ENCODE measurements around the gene TCEAL7.
A peak's percentile ranks its signal among the peaks of the same experiment; 100 is the strongest.
"Not testable (repeated sequence)": the region's sequence is repeated elsewhere in the genome, so short reads cannot be mapped to it uniquely, and the experiment has no call there.

Gene TCEAL7, protein sequence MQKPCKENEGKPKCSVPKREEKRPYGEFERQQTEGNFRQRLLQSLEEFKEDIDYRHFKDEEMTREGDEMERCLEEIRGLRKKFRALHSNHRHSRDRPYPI

DNA sequence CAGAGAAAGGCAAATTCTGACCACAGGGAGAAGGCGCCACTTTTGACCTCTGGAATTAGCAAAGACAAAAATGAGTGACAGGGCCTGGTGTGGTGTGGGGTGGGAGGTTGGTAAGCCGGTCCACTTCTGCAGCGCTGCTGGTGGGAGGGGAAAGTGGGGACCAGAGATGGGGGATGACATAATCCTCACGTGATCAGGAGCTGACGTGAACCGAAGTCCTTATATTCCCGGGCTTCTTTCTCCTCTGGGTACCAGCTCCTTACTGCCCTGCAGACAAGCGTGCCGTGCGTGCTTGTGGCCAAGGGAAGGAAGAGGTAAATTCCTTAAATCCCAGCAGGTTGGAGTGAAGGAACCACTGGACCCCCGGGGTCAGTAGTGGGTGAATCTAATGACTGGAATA, at the start of gene TCEAL7:
Gene TCEAL7 (plus strand): TSS at position 249 of the 400 bp plus-strand sequence. CDS start 1,165 bp downstream, outside the sequence.
- no peak for DNase-seq

DNA sequence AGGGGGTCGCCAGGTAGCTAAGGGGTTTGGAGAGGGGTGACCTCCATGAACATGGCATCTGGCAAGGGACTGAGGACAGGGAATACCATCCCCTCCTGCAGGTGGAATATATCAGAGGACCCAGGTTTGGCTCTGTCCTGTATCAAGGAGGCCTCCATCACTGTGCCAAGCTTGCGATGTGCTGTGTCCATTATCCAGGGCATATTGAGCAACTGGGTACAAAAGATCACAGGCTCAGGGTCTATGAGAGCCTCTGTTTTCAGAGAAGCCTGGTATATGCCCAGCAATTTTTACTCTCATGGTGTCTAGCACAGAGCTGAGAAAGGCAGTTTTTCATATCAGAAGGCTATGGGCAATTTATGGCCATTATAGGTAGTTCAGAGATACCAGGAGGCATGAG, 36.9 kb upstream of the TCEAL7 start:
- DNase-seq: no peak

DNA sequence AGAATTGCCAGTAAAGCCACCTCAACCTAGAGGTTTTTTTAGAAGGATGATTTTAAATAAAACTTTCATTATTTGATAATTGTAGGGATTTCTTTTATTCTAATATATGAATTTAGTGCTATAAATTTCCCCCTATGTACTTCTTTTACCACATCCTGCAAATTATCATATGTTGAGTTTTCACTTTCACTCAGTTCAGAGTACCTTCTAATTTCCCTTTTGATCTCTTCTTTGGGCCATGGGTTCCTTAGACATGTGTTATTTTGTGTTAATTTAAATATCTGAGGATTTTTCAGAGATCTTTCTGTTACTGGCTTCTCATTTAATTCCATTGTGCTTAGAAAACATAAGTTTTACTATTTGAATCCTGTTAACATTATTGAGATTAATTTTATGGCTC, 25.3 kb upstream of the TCEAL7 start:
- DNase-seq: no peak

DNA sequence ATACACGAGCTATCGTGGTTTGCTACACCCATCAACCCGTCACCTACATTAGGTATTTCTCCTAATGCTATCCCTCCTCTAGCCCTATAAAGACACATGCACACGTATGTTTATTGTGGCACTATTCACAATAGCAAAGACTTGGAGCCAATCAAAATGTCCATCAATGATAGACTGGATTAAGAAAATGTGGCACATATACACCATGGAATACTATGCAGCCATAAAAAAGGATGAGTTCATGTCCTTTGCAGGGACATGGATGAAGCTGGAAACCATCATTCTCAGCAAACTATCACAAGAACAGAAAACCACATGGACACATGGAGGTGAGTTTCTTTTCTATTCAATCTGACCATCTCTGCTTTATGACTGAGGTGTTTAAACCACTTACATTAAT, 24.4 kb upstream of the TCEAL7 start:
- DNase-seq: not testable (repeated sequence)

DNA sequence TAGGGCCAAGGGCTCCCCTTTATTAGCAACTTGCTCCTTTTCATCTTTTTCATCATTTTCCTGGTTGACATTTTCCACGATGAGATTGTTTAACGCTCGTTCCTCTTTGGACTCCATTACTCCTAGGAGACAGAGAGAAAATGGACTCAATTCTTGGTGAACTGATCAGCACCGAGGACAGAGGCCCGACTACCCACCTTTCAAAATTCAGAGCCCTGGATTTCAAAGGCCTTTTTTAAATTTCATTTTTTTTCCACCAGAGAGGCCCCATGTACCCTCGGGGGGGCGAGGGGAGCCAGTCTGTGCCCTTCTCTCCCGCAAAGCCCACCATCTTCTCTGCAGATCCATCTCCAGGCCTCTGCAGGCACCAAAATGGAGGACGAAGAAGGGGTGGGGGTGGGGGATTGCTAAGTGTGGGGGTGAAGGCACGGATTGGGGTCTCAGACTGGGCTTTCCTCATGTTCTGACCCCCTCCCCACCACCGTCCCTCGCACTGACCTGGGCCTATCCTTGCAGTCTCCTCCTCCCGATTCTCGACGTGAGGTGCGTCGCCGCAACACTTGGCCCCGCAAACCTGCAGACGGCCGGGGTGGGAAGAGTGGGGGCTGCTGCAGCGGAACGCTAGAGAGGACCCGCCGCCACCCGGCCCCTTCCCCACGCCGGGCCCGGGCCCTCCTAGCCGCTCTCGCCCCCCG, 20.0 kb upstream of the TCEAL7 start:
- DNase-seq: no peak

DNA sequence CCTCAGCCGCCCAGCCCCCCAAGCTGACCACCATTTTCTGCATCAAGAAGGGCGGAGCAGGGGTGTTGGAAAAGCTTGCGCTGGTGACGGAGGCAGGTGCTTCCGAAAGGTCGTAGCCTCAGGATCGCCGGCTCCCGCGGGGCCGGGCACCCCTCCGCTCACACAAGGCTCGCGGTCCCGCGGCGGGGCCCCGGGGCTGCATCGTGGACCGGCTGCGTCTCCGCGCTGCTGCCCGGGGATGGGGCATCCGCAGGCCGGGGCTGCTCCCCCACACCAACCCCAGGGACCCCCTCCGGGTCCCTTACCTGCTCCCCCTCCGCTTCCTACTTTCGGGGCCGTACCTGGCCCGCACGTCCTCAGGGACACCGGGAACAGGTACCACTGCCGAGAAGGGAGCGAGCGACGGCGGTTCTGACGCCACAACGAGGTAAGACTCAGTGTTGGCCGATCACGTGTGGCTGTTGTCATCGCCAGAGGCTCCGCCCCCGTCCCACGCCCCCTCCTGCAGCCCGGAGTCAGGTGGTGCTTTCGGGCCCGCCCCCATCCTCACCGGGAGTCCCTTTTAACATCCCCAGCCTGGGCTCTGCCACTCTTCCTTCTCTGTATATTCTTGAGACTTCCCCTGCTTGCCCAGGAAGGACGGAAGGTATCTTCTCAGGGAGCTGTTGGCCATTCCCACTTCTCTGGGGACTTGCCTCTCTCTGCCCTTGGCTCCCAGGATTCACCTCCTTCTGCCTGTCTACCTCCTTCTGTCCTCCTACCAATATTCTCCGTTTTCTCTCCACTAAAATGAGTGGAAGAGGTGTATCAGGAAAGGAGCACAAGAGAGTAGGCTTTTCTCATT, 19.3 kb upstream of the TCEAL7 start, which contains the start of gene BEX2:
Gene BEX2 (minus strand): TSS at position 436 of the 844 bp plus-strand sequence. CDS start 1,014 bp downstream, outside the sequence.
- DNase-seq: peak; percentile 84 to 88

DNA sequence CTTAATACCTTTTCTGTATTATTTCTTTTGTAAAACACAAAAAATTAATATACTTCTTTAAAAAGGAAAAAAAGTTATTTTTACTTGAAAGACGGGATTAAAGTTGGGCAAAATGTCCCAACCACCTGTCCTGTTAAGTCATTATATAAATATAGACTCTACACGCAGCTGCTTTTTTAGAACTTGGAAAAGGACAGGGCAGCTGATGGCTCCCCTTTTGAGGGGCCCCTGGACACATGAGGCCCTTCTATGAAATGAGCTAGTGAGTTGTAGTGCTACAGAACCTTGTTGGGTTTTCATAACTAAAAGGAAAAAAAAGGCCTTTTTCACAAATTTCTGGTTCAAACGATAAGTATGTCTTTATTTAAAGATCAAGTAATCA, 18.6 kb upstream of the TCEAL7 start:
- no peak for DNase-seq

DNA sequence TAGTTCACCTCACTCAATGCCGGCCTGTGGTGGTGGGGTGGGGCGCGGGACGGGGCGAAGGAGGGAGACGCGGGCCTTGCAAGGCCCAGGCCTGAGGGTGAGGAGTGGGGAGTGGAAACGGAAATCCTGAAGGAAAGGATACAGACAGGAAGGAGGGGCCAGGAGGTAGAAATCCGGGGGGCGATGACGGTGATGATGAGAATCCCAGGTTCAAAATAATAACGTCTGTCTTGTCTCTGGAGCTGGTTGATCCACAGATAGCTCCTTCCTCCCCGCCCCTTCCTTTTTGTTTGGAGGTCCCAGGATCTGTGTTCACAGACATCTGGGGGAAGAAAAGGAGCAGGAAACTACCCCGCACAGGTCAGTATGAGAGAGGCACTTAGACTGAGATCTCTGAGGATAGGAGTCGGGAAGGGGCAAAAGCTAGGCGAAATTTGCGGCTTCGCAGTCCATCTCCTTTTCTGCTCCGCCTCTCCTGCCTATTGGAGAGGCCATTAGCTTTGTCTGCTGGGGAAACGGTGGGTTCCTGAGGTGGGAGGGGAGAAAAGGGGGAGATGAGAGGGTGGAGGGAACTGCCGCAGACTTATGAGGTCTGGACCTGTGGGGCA, 746 bp downstream of the TCEAL7 start:
- DNase-seq: no peak

DNA sequence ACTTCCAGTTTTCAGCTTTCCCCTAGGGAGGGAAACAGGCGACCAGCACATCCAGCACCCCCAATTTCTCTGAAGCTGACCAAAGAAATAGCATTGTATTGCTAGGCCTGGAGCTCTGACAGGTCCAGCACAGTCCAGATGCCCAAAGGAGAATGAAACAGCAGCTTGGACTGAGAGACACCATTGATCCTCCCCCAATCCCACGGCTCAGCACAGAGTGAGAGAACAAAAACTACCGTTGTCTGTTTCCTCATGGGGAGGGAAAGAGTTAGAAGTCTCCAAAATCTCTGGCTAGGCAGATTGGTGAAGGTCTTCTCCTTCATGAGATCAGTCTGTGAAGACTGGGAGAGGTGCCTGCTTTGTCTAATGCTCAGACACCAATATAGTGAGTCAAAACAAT, 8.6 kb downstream of the TCEAL7 start:
- no peak for DNase-seq

DNA sequence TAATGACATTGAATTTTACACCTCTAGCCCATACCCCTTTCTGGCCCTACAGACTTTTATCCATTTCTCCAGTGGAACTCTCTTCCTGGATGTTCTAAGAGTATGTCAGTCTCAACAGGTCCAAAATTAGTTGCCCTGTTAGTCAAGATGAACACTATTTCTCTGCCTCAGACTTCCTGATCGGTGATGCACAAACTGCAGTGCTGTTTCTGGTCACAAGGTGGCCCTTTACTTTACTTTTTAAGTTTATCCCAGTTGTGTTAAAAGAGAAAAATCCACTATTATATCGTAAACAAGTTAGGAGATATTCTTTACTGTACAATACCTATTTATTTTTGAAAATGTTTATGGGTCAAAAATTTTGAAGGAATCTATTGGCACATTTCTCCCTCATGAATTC, 13.1 kb downstream of the TCEAL7 start:
- DNase-seq: peak; percentile 32 to 47

DNA sequence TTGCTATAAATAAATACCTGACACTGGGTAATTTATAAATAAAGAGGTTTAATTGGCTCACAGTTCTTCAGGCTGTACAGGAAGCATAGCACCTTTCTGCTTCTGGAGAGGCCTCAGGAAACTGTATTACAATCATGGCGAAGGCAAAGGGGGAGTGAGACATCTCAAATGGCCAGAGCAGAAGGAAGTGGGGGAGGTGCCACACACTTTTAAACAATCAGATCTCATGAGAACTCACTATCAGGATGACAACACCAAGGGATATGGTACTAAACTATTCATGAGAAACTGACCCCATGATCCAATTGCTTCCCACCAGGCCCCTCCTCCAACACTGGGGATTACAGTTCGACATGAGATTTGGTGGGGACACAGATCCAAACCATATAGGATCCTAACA, 14.6 kb downstream of the TCEAL7 start:
- no peak for DNase-seq

DNA sequence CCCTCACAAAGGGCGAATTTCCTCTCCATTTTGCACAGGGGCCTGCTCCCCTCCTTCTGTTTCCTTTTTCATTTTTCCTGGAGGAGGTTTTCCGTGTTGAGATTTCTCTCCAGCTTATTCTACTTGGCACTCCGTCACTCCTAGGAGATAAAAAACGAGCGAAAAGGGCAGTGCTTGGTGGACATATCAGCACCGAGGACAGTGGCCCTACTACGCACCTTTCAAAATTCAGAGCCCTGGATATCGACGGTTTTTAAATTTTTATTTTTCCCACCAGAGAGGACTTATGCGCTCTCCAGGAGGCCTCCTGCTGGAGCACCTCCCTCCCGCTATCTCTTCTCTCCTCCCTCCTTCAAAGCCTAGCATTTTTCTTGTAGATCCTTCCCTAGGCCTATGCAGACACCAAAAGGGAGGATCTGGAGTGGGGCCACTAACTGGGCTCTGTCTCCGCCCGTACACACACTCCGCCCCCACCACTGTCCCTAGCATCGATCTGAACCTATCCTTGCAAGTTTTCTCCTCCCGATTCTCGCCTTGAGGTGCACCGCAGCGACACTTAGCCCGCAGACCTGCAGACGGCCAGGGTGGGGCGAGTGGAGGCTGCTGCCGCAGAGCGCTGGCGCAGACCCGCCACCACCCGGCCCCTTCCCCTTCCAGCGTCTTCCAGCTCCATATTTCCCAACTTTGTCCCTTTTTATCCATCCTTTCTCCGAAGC, 17.8 kb downstream of the TCEAL7 start:
- DNase-seq: no peak

DNA sequence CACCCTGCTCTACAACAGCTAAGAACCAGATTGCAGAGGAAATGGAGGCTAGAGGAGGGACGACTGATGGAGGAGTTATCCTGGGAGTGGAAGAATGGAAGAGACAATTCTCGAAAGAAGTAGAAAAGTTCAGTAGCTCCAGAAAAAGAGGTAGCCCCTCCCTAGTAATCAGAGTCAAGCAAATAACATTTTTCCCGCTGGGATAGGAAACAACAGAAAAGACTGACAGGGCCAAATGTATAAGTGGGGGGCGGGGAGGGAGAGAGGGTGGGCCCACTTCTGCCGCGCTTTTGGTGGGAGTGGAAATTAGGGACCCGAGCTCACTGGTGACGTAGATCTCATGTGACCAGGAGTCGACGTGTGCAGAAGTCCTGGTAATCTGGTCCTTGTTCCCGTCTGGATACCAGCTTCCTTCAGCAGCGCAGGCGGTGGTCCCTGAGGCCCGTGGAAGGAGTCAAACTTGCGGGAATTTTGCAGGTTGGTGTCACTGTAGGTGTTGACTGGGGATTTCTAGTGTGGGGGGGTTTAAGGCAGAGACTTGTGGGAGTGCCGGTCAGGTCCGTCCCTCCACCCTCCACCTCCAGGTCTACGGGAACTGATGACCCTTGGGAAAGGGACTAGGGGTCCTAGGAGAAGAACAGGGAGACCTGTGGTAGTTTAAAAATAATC, 26.2 kb downstream of the TCEAL7 start, which contains the start of gene TCEAL9:
Gene TCEAL9 (plus strand): TSS at position 377 of the 669 bp plus-strand sequence. CDS start 1,179 bp downstream, outside the sequence.
- peak in 1 of 2 experiments; percentile 23 for DNase-seq

DNA sequence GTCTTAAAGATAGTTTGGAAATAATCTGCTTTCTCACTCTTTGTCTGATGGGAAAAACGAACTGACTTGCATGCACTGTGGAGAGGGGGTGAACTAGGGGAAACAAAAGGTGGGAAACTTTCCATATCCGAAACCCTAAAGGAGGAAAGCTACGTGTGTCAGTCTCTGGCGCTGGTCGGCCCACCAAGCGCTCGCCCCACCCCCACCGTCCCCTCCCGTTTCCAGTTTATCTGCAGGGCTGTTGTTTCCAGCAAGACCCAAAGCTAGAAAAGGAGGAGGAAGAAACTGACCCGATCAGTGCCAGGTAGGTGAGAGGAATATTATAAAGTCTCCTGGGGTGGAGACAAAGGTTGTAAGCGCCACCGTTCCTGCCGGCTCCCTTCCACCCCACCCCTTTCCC, 26.8 kb downstream of the TCEAL7 start:
- no peak for DNase-seq

DNA sequence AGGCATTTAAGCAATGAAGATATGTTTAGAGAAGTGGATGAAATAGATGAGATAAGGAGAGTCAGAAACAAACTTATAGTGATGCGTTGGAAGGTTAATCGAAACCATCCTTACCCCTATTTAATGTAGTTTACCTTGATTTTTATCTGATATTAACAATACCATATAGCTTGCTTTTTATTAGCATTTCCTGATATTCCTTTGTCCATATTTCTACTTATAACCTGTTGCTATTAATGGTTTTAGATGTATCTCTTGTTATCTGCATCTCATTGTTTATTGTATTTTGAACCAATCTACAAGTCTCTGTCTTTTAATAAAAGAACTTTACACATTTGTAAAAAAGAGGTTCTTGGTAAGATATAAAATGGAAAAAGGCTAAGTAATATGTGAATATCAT, 27.8 kb downstream of the TCEAL7 start:
- DNase-seq: no peak

DNA sequence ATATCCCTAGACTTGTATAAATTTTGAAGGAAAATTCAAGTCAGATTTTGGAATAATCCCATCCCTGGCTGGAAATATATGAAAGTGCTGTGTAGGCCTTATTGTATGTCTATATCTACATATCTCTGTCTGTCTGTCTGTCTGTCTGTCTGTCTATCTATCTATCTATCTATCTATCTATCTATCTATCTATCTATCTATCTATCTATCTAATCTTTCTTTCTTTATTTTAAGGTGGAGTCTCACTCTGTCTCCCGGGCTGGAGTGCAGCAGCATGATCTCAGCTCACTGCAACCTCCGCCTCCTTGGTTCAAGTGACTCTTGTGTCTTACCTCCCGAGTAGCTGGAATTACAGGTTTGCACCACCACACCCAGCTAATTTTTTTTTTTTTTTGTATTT, 29.6 kb downstream of the TCEAL7 start:
- DNase-seq: not testable (repeated sequence)

DNA sequence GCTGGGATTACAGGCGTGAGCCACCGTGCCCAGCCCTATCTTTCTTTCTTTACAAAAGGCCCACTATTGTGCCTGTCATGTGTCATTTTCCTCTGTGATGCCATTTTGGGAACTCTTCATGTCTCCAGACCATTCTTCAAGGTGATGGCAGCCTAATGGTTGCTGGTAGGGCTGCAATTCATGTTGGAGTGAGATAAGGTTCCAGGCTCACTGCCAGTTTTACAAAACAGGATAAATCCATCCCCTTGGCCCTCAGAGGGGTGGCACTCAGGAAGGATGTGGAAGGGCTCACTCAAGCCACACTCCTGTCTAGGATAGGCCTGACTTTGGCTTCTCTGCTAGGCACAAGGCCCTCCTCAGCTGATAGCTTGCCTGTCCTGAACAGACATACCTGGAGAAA, 30.1 kb downstream of the TCEAL7 start:
- DNase-seq: no peak

DNA sequence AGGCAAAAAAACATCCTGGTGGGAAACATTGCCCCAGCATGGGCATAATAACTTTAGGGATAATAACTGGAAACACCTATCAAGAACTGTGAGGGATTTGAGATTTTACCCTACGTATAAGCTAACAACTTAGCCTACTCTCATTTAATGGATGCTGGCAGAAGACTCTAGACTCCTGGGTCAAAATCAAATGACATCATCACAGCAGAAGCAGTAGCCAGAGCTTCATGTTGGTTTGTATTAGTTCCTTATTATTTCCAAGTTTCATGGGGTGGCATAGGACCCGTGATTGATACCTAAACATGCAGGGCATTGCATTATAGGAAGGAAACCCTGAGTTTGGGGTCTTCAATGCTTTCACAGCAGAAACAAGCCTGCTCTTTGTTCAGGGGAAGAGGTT, 30.9 kb downstream of the TCEAL7 start:
- DNase-seq: no peak

DNA sequence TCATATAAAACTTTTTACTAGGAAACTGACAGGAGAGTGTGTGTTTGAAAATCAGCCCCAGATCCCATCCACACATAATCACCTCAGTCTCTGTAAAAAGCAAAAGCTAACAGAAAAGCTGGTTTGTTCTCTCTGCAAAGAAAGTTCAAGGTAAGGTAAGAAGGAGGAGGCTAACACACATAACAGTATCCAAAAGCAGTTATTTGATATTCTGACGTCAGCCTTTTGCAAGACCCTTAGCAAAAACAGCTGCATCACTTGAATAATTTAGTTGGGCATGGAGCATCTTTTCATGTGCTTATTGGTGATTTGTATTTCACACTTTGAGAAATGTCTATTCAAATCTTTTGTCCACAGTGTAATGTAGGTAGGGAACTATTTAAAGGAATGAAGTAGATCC, 31.8 kb downstream of the TCEAL7 start:
- DNase-seq: no peak

DNA sequence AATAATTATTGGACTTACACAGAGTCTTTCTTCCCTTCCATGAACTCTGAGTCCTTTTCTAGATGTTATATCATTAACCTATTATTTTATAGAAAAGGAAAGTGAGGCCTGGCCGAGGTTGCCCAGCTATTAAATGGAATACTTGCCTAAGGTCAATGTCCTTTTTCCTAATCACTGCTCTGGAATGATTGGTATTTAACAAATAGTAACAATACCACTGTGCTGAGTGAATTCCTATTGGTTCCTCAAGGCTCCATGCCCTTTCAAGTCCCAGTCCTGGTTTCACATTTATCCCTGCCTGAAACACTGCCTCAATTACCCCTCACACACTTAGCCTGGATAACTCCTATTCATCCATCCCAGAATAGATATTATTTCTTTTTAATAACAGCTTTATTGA, 32.4 kb downstream of the TCEAL7 start:
- DNase-seq: no peak

DNA sequence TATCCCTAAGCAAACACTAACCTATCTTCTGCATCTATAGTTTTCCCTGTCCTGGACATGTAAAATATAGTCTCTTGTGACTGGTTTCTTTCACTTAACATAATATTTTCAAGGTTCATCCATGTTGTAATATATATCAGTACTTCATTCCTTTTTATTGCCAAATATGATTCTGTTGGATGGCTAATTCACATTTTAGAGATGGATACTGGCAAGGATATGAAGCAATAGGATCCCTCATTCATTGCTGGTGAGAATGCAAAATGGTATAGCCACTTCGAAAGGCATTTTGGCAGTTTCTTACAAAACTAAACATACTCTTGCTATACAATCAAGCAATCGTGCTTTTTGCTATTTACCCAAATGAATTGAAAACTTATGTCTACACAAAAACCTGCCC, 33.0 kb downstream of the TCEAL7 start:
- no peak for DNase-seq

DNA sequence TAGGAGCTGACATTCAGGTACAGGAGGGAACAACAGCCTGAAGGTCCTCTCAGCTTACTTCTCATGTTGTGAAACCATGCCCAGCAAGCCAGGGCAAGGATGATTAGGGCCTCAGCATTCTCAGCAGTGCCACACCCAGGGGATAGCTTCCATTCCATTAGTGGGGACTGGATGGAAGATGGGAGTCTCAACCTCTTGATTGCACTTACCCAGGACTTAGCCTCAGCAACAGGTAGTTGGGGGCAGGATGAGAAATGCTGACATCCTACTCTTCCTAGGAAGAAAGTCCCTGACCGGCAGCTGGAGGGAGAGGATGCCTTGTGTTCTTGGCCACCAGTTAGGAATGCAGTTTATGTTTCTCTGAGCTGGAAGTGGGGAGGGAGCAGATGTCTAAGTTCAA, 37.5 kb downstream of the TCEAL7 start:
- DNase-seq: no peak
